GM18498 (cell line): ENCODE measurements around the gene SARS2.
"Not testable (repeated sequence)": the region's sequence is repeated elsewhere in the genome, so short reads cannot be mapped to it uniquely, and the experiment has no call there.

Experiments used
- ATAC-seq: cut with Tn5 transposase; IDR thresholded peaks from one replicate; pipeline ENCODE4 v1.9.1; 2021; ENCODE audit warnings: mild to moderate bottlenecking, moderate library complexity; ENCODE audit not compliant: unreplicated experiment

The SARS2 gene

DNA sequence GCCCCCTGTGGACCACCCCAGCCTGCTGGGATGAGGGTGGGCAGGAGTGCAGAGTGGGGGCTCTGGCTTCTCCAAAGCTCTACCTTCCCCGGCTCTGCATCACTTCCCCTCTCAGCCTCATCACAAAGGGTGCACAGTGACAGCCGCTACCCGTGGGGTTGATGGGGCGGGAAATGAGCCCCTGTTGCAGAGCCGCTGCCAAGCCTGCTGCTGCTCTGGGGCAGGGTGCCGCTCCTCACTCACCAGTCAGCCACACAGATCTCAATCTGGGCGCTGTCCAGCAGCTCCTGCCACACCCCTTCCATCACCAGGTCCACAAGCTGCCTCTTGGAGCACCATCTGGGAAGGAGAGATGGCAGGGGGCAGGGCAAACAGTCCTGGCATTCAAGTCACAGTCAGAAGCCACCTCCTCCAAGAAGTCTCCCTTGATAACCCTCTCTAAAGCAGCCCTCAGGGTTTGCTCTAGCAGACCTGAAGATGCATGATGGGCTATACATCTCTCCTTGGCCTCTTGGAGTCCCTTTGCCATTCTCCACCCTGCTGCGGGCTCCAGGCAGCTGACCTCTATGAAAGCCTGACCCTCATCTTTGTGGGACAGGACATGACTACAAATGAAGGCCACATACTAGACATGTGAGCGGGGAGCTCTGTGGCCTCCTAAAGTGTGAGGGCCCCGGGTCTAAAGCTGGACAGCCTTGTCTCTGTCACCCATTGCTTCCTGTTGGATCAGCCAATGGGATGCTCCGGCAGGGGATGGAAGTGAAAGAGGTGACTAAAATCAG, 15.9 kb upstream of the SARS2 start:
- ATAC-seq = no peak

DNA sequence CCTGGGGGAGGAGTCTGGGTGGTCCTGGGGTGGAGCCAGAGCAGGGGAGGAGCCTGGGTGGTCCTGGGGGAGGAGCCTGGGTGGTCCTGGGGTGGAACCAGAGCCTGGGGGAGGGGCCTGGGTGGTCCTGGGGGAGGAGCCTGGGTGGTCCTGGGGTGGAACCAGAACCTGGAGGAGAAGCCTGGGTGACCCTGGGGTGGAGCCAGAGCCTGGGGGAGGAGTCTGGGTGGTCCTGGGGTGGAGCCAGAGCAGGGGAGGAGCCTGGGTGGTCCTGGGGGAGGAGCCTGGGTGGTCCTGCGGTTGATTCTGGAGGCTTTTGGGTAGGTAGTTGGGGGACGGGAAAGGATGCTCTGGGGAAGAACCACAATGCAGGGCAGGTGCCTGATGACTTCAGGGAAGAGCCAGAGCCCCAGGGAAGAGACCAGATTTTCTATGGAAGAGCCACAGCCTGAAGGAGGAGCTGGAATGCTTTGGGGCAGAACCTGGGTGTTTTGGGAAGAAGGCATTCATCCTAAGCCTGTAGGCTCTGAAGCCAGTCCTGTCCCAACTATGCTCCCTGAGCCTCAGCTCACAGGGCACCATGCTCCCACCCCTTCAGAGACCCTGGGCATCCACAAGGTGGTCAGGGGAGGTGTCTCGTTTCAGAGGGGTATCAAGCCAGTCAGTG, 15.1 kb upstream of the SARS2 start:
- ATAC-seq = no peak

DNA sequence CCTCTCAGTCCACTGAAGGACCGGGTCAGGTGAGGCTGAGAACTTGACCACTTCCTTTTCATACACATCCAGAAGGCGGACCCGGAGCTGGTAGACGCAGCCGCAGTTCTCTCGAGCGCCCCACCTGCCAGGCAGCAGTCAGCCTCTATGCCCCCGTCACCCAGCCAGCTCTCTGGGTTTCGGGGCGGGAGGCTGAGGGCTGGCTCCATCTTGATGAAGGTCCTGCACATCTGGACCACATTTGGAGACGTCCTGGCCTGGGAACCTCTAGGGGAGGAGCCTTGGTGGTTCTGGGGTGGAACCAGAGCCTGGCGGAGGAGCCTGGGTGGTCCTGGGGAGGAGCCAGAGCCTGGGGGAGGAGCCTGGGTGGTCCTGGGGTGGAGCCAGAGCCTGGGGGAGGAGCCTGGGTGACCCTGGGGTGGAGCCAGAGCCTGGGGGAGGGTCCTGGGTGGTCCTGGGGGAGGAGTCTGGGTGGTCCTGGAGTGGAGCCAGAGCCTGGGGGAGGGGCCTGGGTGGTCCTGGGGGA, 14.5 kb upstream of the SARS2 start:
- no peak for ATAC-seq

DNA sequence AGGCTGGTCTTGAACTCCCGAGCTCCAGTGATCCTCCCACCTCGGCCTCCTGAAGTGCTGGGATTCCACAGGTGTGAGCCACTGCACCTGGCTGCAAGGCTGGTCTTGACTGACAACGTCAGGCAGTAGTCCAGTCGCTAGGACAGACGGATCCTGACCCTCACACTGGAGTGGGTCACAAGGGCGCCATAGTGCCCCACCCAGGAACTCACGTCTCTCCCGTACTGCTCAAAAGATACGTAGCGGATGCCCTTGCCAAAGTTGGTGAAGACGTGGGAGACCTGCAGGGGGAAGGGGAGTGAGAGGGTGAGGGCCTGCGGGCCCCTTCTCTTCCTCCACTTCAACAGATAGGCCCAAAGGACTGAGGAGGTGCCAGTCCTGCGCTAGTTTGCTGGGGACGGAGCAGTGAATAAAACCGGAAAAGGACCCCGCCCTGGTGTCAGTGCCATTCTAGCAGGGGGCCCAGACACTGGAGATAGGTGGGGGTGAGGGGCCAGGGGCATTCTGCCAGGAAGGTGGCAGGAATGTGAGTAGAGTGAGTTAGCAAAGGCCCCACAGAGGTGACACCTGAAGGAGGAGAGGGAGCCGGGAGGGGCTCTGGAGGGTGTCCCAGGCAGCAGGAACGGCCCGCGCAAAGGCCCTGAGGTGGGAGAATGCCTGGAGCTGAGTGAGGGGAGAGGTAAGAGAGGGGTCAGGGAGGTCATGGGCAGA, 12.1 kb upstream of the SARS2 start:
- no peak for ATAC-seq

DNA sequence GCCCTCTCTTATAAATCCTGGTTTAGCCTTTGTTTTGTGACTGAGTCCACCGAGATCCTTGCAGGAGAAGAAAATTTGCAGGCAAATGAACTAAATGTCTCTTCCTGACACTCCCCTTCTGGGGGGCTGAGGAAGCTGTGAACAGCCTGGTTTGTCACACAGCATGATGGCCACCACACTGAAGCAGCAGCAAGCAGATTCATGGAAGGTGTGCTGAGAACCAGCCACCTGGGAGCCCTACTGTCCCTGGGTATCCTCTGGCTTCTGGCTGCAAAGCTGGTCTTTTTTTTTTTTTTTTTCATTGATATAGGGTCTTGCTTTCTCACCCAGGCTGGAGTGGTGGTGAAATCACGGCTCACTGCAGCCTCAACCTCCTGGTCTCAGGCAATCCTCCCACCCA, 11.4 kb upstream of the SARS2 start:
- ATAC-seq = no peak

DNA sequence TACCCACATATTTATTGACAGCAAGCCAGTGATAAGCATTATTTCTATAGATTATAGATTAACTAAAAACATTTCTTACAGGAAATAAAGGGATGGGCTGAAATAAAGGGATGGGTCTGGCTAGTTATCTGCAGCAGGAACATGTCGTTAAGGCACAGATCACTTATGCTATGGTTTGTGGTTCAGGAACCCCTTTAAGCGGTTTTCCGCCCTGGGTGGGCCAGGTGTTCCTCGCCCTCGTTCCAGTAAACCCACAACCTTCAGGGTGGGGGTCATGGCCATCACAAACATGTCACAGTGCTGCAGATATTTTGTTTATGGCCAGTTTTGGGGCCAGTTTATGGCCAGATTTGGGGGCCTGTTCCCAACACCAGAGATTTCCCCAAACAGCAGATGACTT, 10.9 kb upstream of the SARS2 start:
- not testable (repeated sequence) for ATAC-seq

DNA sequence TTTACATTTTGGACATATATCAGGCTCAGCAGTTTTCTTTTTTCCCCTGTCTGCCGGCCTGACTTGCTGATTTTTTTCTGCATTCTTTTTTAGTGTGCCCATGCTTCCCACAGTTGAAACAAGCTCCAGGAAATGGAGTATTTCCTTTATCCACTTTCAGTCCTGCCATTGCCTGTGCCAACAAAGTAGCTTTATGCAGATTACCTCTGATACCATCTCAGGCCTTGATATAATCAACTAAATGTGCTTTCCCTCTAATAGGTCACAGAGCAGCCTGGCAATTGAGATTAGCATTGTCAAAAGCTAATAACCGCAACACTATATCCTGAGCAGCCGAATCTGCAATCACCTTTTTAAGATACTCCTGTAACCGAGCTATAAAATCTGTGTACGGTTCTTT, 9.4 kb upstream of the SARS2 start:
- no peak for ATAC-seq

DNA sequence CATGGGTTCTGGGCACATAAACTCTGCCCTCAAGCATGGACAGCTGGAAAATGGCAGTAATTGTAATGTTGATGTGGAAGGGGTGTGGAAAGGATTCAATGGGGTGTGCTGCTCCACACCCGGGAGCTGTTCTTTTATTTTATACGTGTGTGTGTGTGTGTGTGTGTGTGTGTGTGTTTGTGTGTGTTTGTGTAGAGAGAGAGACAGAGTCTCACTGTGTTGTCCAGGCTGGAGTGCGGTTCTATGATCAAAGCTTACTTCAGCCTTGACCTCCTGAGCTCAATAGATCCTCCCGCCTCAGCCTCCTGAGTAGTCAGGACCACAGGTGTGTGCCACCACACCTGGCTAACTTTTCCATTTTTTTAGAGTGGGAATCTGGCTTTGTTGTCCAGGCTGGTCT, 3.0 kb upstream of the SARS2 start:
- no peak for ATAC-seq

DNA sequence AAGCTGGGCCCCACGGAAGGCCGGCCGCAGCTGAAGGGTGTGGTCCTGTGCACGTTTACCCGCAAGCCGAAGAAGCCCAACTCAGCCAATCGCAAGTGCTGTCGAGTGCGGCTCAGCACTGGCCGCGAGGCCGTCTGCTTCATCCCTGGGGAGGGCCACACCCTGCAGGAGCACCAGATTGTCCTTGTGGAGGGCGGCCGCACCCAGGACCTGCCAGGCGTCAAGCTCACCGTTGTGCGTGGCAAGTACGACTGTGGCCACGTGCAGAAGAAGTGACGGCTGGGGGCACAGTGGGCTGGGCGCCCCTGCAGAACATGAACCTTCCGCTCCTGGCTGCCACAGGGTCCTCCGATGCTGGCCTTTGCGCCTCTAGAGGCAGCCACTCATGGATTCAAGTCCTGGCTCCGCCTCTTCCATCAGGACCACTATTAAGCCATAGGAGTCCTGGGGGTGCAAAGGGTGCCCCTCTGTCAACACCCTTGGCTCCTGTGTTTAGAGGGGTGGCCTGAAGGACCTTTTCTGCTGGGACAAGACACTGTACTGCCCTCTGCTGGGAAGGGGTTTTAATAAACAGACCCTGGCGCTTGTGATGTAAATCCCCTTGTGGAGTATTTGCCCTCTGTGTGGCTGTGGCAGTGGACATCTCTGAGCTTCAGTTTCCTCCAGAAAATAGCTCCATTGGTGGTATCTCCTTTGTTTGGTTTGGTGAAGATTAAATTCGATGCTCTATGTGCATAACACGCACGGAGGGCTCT, 2.0 kb upstream of the SARS2 start:
- ATAC-seq = no peak

DNA sequence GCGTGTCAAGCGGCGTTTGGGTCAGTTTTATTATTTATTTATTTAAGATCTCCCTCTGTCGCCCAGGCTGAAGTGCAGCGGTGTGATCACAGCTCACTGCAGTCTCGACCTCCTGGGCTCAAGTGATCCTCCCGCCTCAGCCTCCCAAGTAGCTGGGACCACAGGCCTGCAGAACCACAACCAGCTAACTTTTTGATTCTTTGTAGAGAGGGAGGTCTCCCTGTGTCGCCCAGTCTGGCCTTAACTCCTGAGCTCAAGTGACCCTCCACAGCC, 894 bp upstream of the SARS2 start:
- ATAC-seq = no peak

DNA sequence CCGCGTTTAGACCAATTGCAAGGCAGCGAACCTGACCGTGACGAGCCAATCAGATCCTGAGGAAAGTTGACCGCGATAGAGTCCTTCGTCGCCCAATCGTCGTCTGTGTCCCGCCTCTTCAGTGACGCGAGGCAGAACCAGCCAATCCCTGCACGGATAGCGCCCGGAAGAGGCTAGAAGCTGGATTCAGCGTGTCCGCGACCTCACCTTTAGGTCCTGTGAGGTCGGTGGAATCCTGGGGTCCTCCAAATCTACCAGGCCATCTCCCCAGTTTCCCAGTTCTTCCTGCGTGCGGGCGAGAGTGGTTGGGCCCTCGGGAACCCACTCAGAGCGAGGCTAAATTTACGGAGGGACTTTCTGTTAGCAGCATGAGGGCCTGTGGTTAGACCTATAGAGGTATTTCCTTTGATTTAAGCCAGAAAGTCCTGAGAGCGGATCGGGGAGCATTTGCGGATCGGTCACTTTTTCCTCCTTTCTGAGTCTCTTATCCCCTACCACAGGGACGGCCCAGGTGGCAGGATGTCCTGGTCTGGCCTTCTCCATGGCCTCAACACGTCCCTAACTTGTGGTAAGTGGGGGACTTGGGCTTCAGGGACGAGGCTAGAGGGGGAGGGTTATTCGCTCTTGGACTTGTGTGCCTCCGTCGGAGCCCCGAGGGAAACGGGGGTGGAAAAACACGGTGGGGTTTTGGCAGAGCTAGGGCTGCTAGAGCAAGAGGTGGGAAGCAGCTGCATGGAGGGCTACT, 385 bp upstream of the SARS2 start, which contains the start of gene MRPS12:
Gene MRPS12 (plus strand): TSS at position 169 of the 745 bp plus-strand sequence. CDS start 351 bp downstream, at position 520.
- ATAC-seq = peak; percentile 91

DNA sequence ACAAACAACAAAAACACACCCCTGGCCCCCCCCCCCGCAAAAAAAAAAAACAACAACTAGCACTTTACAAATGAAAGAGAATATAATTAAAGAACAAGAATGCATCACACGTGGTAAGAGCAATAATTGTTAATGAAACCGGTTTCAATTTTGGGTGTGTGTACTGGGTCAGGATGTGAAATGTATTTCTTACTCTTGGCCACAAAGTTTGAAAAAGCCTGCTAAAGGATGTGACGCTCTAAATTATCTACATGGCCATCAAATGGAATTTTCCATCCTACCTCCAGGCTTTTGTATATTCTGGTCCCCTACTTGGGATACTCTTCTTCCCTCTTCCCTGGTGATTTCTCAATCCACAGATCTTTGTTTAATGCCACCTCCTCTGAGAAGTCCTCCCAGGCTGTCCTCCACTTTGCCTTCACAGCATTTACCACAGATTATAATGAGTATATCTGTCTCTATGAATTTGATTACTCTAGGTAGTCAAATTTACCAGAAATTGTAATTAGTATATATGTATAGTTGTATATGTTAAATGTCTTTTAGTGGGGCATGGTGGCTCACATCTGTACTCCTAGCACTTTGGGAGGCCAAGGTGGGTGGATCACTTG, 2.1 kb downstream of the SARS2 start:
- no peak for ATAC-seq

DNA sequence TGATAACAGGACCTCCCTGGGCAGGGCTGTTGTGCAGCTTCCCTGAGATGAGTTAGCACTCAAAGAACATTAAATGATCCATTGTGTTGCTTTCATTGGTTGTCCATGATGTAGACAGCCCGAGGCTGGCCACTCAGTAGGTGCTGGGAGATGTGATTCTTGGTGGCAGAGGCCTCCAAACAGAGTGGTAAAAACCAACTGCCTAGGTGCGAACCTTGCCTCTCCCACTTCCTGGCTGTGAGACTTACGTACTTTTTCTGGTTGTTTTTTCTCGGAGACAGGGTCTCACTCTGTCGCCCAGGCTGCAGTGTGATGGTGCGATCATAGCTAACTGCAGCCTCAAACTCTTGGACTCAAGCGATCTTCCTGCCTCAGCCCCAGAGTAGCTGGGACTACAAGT, 6.2 kb downstream of the SARS2 start:
- ATAC-seq = no peak

DNA sequence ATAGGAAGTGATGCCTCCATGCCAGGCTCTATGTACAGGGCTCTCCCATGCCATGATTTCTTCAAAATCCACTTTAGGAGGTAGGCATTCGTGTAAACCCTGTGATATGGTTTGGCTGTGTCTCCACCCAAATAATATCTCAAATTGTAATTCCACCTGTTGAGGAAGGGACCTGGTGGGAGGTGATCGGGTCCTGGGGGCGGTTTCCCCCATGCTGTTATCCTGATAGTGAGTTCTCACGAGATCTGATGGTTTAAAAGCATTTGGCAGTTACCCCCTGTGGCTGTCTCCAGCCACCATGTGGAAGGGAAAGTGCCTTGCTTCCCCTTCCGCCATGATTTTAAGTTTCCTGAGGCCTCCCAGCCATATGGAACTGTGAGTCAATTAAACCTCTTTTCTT, 8.1 kb downstream of the SARS2 start:
- no peak for ATAC-seq

DNA sequence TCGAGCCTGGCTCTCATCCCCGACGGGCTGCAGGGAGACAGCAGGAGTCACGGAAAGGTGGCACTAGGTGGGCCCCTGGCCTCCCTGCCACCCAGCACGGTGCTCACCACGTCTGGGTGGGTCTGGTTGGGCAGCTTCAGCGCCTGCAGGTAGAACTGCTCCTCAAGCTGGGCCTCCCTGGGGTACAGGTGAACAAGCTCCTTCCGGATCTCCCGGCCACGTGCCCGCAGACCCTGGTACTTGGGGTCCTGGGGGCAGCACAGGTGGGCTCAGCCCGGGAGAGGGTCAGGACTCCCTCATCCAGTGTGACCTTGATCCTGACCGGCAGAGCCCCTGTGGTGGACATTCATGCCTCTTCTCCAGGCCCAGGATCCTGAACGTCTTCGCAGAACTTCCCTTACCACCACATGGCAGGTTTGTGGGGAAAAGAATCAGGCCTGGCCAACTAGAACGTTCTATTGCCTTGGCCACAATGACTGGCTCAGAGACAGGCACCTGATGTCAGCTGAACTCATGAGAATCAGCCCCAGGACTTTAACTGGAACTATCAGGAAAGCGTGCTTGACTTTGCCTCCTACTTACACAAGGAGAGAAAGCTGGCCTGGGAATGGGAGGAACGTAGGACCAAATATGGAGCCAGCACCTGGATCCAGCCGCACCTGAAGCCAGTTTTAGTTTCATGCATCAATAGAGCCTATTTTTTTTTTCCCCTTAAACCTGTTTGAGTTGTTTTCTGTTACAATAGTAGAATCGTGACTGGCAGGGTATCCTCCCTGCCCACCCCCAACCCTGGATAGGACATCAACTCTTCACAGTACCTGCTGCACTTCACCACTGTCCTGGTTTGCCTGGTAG, 8.9 kb downstream of the SARS2 start:
- ATAC-seq = no peak

DNA sequence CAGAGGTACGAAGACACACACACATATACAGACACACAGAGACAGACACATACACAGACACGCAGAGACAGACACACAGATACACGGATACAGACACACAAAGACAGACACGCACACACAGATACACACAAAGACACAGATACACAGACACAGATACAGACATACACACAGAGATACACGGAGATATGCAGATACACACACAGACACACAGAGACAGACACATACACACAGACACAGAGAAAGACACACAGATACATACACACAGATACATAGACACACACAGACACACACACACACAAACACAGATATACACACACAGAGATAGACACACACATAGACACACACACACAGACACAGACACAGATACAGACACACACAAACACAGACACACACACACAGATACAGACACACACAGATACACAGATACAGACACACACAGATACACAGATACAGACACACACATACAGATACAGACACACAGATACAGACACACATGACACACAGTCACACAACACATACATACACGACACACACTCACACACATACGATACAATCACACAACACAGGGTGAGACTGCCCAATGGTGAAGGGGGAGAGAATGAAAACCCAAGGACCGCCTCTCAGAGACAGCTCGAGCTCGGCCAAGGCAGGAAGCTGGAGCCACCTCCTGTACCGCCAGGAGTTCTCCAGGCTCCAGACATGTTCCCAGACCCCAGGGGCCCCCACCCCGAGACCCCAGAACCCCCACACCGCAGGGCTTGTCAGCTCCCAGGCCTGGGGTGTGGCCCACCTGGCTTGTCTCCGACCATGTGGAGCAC, 9.8 kb downstream of the SARS2 start:
- ATAC-seq = no peak

DNA sequence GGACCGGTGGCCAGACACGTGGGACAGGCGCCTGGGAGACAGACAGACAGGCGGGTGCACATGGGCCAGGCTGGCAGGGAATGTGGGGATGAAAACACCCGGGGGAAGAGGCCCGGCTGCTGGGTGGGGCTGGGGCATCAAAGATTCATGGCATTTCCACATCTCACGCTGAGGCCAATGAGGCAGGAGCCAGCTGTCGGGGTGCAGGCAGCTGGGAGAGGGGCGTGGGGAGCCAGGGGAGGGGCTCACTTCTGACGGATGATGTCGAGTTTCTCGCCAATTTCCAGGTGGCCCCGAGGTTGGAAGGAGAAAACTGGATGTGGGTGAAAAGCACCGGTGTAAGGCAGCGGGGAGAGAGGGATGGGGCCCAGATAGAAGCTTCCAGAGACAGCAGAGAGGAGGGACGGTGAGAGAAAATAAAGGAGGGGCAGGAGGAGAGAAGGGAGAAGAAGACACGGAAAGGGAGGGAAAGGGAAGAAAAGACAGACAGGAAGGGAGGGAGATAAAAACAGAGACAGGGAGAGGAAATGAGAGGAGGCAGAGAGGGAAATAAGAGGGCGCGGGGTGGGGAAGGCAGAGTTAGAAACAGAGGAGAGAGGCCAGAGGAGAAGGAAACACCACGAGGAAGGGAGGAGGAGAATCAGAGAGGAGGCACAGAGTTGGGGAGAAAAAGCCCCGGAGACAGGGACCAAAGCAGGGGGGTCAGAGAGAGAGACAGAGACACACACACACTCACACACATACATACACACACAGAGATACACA, 10.5 kb downstream of the SARS2 start:
- no peak for ATAC-seq

DNA sequence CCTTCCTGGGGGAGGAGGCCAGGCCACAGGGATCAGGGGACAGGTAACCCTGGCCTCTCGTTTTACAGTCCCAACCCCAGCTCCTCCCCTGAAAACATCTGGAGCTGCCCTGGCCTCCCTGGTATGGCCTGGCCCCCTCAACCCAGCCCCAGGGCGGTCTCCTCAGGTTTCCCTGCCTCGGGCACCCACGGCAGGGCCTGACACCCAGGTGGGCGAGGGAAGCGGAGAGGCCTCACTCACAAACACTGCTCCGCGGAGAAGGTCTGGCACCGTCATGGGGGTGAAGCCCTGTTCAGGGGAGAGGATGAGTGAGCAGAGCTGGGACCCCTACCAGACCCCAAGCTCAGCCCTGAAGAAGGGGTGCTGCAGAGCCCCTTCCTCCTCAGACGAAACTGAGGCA, 12.0 kb downstream of the SARS2 start:
- ATAC-seq = no peak
